MM.1S (cell line): ENCODE data around the gene CLCC1.
"Not testable (repeated sequence)": the region's sequence is repeated elsewhere in the genome, so short reads cannot be mapped to it uniquely, and the experiment has no call there.

Source experiments
- DNase-seq: peaks from one replicate; pipeline ENCODE4 v3.0.0-alpha.2; 2015
- H2AFZ ChIP-seq: fragments of 300-600 bp; sonication (generic); 2 replicates; pipeline ENCODE4 v1.6.0; 2016; ENCODE audit warnings: antibody characterized with exemption, low read length
- H3F3A ChIP-seq: fragments of 300-600 bp; sonication (generic); 2 replicates; pipeline ENCODE4 v1.6.1; 2016; ENCODE audit warnings: mild to moderate bottlenecking, antibody characterized with exemption, low read length, moderate library complexity, mixed read lengths; ENCODE audit not compliant: insufficient read depth
- H3K27ac ChIP-seq: fragments of 300-600 bp; sonication (generic); 2 replicates; pipeline ENCODE4 v1.5.1; 2016; ENCODE audit warnings: mild to moderate bottlenecking, low read length
- H3K27me3 ChIP-seq: fragments of 300-600 bp; sonication (generic); replicated peaks from 2 replicates; pipeline ENCODE4 v1.6.0; 2016; ENCODE audit warnings: low read length; ENCODE audit not compliant: insufficient read depth
- H3K36me3 ChIP-seq: fragments of 300-600 bp; sonication (generic); replicated peaks from 2 replicates; pipeline ENCODE4 v1.6.1; 2016; ENCODE audit warnings: mild to moderate bottlenecking, low read length, mixed read lengths; ENCODE audit not compliant: insufficient read depth
- H3K4me1 ChIP-seq: fragments of 300-600 bp; sonication (generic); 2 replicates; pipeline ENCODE4 v1.6.1; 2016; ENCODE audit warnings: low read length, mixed read lengths
- H3K4me2 ChIP-seq: fragments of 300-600 bp; sonication (generic); 2 replicates; pipeline ENCODE4 v1.6.0; 2016; ENCODE audit warnings: low read depth, low read length
- H3K4me3 ChIP-seq: fragments of 300-600 bp; sonication (generic); 2 replicates; pipeline ENCODE4 v1.5.1; 2016; ENCODE audit warnings: low read length, mixed read lengths
- H3K79me2 ChIP-seq: fragments of 300-600 bp; sonication (generic); 2 replicates; pipeline ENCODE4 v1.6.1; 2016; ENCODE audit warnings: mixed run types, low read length, mixed read lengths
- H3K9ac ChIP-seq: fragments of 300-600 bp; sonication (generic); 2 replicates; pipeline ENCODE4 v1.6.1; 2016; ENCODE audit warnings: low read length, mixed read lengths
- H3K9me2 ChIP-seq: fragments of 300-600 bp; sonication (generic); replicated peaks from 2 replicates; pipeline ENCODE4 v1.6.1; 2016; ENCODE audit warnings: mild to moderate bottlenecking, low read length, mixed read lengths; ENCODE audit not compliant: insufficient read depth
- H3K9me3 ChIP-seq: fragments of 300-600 bp; sonication (generic); replicated peaks from 2 replicates; pipeline ENCODE4 v1.6.1; 2016; ENCODE audit warnings: mild to moderate bottlenecking, low read length, mixed read lengths; ENCODE audit not compliant: insufficient read depth
- H4K20me1 ChIP-seq: fragments of 300-600 bp; sonication (generic); 2 replicates; pipeline ENCODE4 v1.6.1; 2016; ENCODE audit warnings: mild to moderate bottlenecking, low read length, moderate library complexity, mixed read lengths; ENCODE audit not compliant: insufficient read depth
- EZH2 ChIP-seq: fragments of 300-600 bp; sonication (generic); optimal IDR thresholded peaks from 2 replicates; pipeline ENCODE3; 2017; ENCODE audit warnings: low read depth, mild to moderate bottlenecking, antibody characterized with exemption, low read length, mixed read lengths
- EZH2phosphoT487 ChIP-seq: fragments of 300-600 bp; sonication (generic); IDR thresholded peaks from 2 replicates; pipeline ENCODE4 v1.6.1; 2018; ENCODE audit warnings: antibody characterized with exemption, low read length
- TF ChIP-seq, protein P1 (sequence below): fragments of 300-600 bp; sonication (generic); IDR thresholded peaks from 2 replicates; pipeline ENCODE4 v1.5.1; 2016; ENCODE audit warnings: antibody characterized with exemption, low read length, mixed read lengths

Gene CLCC1, protein sequence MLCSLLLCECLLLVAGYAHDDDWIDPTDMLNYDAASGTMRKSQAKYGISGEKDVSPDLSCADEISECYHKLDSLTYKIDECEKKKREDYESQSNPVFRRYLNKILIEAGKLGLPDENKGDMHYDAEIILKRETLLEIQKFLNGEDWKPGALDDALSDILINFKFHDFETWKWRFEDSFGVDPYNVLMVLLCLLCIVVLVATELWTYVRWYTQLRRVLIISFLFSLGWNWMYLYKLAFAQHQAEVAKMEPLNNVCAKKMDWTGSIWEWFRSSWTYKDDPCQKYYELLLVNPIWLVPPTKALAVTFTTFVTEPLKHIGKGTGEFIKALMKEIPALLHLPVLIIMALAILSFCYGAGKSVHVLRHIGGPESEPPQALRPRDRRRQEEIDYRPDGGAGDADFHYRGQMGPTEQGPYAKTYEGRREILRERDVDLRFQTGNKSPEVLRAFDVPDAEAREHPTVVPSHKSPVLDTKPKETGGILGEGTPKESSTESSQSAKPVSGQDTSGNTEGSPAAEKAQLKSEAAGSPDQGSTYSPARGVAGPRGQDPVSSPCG

DNA sequence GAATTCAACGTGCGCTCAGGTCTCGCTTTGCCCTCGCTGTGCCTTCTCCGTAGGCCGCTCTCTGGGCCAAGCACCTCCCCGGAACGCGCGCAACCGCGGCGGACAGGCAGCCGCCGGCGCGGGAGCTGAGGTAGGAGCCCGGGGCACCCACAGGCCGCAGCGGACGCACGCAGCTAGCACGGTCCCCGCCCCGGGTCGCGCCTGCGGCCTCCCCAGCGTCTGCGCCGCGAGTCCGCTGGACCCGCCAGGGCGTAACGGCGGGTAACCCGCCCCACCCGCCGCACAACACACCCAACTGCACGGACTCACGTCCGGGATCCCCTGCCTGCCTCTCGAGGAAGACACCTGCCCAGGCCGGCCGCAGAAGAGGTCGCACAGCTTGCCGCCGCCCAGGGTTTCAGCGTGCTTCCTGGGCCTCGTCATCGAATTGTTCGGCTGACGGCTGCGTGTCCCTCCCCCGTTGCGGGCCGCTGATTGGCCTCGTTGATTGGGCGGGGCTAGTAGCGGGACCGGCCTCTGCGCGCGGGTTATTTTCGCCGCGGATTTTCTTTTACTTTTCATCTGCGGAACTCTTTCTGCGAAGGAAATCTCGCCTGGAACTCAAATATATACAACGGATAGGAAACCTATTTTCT lies at the start of gene CLCC1:
Gene CLCC1, minus strand, starts transcription at position 433 of the 635 bp plus-strand sequence. CDS start 13,047 bp downstream, outside the sequence.
- Histone ChIP-seq H3K36me3 (no peaks in the 10 kb centered on the region), H3K79me2 (peaks cover 29% of the 10 kb centered on the region), H3F3A (peaks cover 10% of the 10 kb centered on the region; the same call in 1 of the 2 replicates), H3K9me3 (no peaks in the 10 kb centered on the region), H3K27ac (peak within 1 kb of the TSS; percentile 94), H4K20me1 (no peaks in the 10 kb centered on the region), H3K4me1 (no peaks in the 10 kb centered on the region), H3K4me3 (peak within 1 kb of the TSS; percentile 69), H3K4me2 (peak within 1 kb of the TSS; percentile 60), H3K27me3 (no peaks in the 10 kb centered on the region), H2AFZ (peak within 1 kb of the TSS; percentile 65; the same call in 1 of the 2 replicates), H3K9me2 (no peaks in the 10 kb centered on the region), H3K9ac (peak within 1 kb of the TSS; percentile 85)
- TF ChIP-seq, protein P1, sequence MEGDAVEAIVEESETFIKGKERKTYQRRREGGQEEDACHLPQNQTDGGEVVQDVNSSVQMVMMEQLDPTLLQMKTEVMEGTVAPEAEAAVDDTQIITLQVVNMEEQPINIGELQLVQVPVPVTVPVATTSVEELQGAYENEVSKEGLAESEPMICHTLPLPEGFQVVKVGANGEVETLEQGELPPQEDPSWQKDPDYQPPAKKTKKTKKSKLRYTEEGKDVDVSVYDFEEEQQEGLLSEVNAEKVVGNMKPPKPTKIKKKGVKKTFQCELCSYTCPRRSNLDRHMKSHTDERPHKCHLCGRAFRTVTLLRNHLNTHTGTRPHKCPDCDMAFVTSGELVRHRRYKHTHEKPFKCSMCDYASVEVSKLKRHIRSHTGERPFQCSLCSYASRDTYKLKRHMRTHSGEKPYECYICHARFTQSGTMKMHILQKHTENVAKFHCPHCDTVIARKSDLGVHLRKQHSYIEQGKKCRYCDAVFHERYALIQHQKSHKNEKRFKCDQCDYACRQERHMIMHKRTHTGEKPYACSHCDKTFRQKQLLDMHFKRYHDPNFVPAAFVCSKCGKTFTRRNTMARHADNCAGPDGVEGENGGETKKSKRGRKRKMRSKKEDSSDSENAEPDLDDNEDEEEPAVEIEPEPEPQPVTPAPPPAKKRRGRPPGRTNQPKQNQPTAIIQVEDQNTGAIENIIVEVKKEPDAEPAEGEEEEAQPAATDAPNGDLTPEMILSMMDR = no peak
- TF ChIP-seq EZH2 = no peak
- no peak for TF ChIP-seq EZH2phosphoT487
- peak; percentile 89 for DNase-seq

GRCh38 chr1:109011335-109011734 lies 48.1 kb upstream of the CLCC1 start:
- Histone ChIP-seq H3K9ac (no peak overlapping the region), H3K36me3 (no peaks in the 10 kb centered on the region), H3K79me2 (no peaks in the 10 kb centered on the region), H3K4me2 (no peak overlapping the region), H3K4me3 (no peak overlapping the region), H3K27me3 (no peaks in the 10 kb centered on the region), H2AFZ (no peak overlapping the region), H3F3A (no peaks in the 10 kb centered on the region), H3K9me2 (no peaks in the 10 kb centered on the region), H3K9me3 (no peaks in the 10 kb centered on the region), H3K4me1 (no peaks in the 10 kb centered on the region), H4K20me1 (no peaks in the 10 kb centered on the region), H3K27ac (no peak overlapping the region)
- no peak for DNase-seq
- TF ChIP-seq EZH2 (no peak), EZH2phosphoT487 (no peak)
- TF ChIP-seq, protein P1 = no peak

DNA sequence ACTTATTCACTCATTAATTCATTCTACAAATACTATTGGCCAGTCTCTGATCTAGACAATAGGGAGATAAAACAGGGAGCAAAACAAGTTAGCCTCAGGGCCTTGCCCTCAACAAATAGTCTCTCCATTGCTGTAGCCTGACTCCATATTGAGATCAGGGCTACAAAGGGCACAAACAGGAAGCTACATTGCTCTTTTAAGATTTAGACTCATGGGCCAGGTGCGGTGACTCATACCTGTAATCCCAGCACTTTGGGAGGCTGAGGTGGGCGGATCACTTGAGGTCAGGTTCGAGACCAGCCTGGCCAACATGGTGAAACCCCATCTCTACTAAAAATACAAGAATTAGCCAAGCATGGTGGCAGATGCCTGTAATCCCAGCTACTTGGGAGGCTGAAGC lies 33.3 kb upstream of the CLCC1 start:
- H3K9me2 ChIP-seq, H3K27ac ChIP-seq, H3K79me2 ChIP-seq, H3K9me3 ChIP-seq, H3K36me3 ChIP-seq, H3K4me3 ChIP-seq, H3K27me3 ChIP-seq, H3K9ac ChIP-seq, H3K4me1 ChIP-seq, H4K20me1 ChIP-seq, DNase-seq, H3K4me2 ChIP-seq, H3F3A ChIP-seq, H2AFZ ChIP-seq: not testable (repeated sequence)
